Small intestine (tissue), 7 donors: ENCODE data around the gene SREBF1. TPM values are rescaled to one million over a fixed set of nuclear protein-coding genes. Genes with fewer than 3 reads are reported as not detected.

Source experiments
- DNase-seq, 2 donors: peaks; one replicate each; pipeline versions ENCODE4 v3.0.0 to v3.0.0-alpha.2; 2013
- FAIRE-seq: peaks from 2 replicates; lab custom pipeline; 2012; peaks lifted over from hg19 to GRCh38; lab: Jason Lieb, UNC
- H3K27ac ChIP-seq, 3 donors: one replicate each; pipeline ENCODE4 v1.5.1; 2013; ENCODE audit warnings: low read length in 2 of 3, mild to moderate bottlenecking in 2 of 3, control low read depth in 1 of 3, inconsistent platforms in 1 of 3, low read depth in 1 of 3, moderate library complexity in 1 of 3
- H3K27me3 ChIP-seq, 3 donors: one replicate each; pipeline ENCODE4 v1.6.1; 2013; ENCODE audit warnings: low read length in 3 of 3, inconsistent platforms in 1 of 3; ENCODE audit not compliant: control insufficient read depth in 3 of 3, insufficient read depth in 3 of 3
- H3K36me3 ChIP-seq, 3 donors: one replicate each; pipeline ENCODE4 v1.6.1; 2013; ENCODE audit warnings: low read length in 3 of 3, inconsistent platforms in 1 of 3, low read depth in 1 of 3, mild to moderate bottlenecking in 1 of 3, moderate library complexity in 1 of 3; ENCODE audit not compliant: control insufficient read depth in 3 of 3, insufficient read depth in 2 of 3
- H3K4me1 ChIP-seq, 3 donors: one replicate each; pipeline ENCODE4 v1.6.1; 2013; ENCODE audit warnings: low read length in 2 of 3, inconsistent platforms in 1 of 3, low read depth in 1 of 3, mild to moderate bottlenecking in 1 of 3, moderate library complexity in 1 of 3; ENCODE audit not compliant: control insufficient read depth in 3 of 3, insufficient read depth in 2 of 3
- H3K4me3 ChIP-seq, 3 donors: one replicate each; pipeline ENCODE4 v1.5.1; 2013; ENCODE audit warnings: low read length in 3 of 3, control low read depth in 1 of 3, inconsistent platforms in 1 of 3, low read depth in 1 of 3, mild to moderate bottlenecking in 1 of 3, moderate library complexity in 1 of 3
- H3K9me3 ChIP-seq, 2 donors: one replicate each; pipeline ENCODE4 v1.6.1; 2013; ENCODE audit warnings: low read depth in 1 of 2, low read length in 1 of 2; ENCODE audit not compliant: control insufficient read depth in 2 of 2, insufficient read depth in 1 of 2
- WGBS, 3 donors: extraction: QIAGEN DNeasy Blood & Tissue Kit; methylation state at CpG; one replicate each; pipeline ENCODE4 v1.1.7; 2013; 5-methylcytosine and 5-hydroxymethylcytosine counted together
- polyA plus RNA-seq, 4 donors: library from polyadenylated mRNA; stranded (reverse) in 3 of 4; unstranded in 1 of 4; fragments of 200-250 nt in 3 of 4; fragments of 120-200 nt in 1 of 4; gene quantifications; one replicate each; pipeline versions ENCODE4 v1.2.1 to v1.2.3, GENCODE V29; 2013
- donor health status: healthy with polysubstance abuse.
- donor health status: control.
- donor health status: control.
- donor health status: Bipolar disorder and iron deficiency.
- donor health status: healthy.

Gene SREBF1
- polyA plus RNA-seq, 4 donors = 71.6 to 155 (median 105) TPM

DNA sequence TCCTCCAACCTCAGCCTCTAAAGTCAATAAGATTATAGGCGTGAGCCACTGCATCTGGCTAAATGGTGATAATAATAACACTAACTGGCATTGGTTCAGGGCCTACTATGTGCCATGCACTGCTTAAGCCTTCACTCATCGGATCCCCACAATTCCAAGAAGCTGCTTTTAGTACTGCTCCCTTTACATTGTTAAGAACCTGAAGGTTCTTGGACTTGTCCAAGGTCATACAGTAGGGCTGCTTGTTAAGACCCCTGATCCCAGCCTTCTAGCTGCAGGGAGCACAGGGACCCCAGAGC is 6.6 kb downstream of the SREBF1 start:
- no peak overlapping the region for H3K4me3 ChIP-seq
- 89 to 96% (median 91%) methylated on average over 2 of the region's 2 CpGs for WGBS, 3 donors
- no peaks in the 10 kb centered on the region for H3K27me3 ChIP-seq
- H3K36me3 ChIP-seq = peaks cover 0 to 68% (median 2%) of the 10 kb centered on the region in 3 donors
- FAIRE-seq (no peak), DNase-seq (no peak)
- H3K4me1 ChIP-seq = peaks cover 2 to 51% (median 9%) of the 10 kb centered on the region in 3 donors
- peak overlapping the region in 2 of 3 donors; percentile 32 to 77 for H3K27ac ChIP-seq
- H3K9me3 ChIP-seq = no peaks in the 10 kb centered on the region

- FAIRE-seq (no peak), DNase-seq (no peak)
- no peaks in the 10 kb centered on the region for H3K27me3 ChIP-seq
- no peaks in the 10 kb centered on the region for H3K9me3 ChIP-seq
- no peak overlapping the region for H3K27ac ChIP-seq
- H3K36me3 ChIP-seq = peaks cover 0 to 59% (median 0%) of the 10 kb centered on the region in 3 donors
- peaks cover 13 to 59% (median 14%) of the 10 kb centered on the region in 3 donors for H3K4me1 ChIP-seq
- H3K4me3 ChIP-seq = no peak overlapping the region
- WGBS, 3 donors = 56 to 78% (median 67%) methylated on average over 13 of the region's 13 CpGs
Observed at GRCh38 chr17:17827826-17828621, 8.8 kb downstream of the SREBF1 start.

GRCh38 chr17:17826942-17827785 is 9.6 kb downstream of the SREBF1 start:
- no peak for FAIRE-seq
- Histone ChIP-seq H3K9me3 (no peaks in the 10 kb centered on the region), H3K36me3 (peaks cover 0 to 62% (median 0%) of the 10 kb centered on the region in 3 donors), H3K4me1 (peaks cover 13 to 64% (median 14%) of the 10 kb centered on the region in 3 donors), H3K4me3 (no peak overlapping the region), H3K27ac (peak overlapping the region in 2 of 3 donors; percentile 53 to 97), H3K27me3 (no peaks in the 10 kb centered on the region)
- no peak for DNase-seq
- 71 to 90% (median 81%) methylated on average over 15 to 16 of the region's 16 CpGs for WGBS, 3 donors

DNA sequence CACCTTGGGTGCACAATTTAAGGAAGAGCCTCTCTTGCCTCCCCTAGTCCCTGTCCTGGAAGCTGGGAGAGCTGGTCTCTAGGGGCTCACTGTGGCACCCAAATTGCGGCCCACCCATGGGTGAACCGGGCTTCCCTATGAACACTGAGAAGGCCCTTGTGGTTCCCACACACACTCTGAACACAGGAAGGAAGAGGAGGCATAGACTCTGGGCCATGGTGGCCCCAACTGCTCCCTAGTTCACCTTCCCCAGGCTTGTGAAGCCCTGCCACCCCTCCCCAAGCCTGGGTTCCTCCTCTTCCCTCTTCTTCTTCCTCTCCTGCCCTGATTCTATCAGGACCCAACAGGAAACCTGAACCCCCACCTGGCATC is 10.5 kb downstream of the SREBF1 start:
- Histone ChIP-seq H3K9me3 (no peaks in the 10 kb centered on the region), H3K4me1 (peaks cover 13 to 64% (median 14%) of the 10 kb centered on the region in 3 donors), H3K36me3 (peaks cover 0 to 62% (median 0%) of the 10 kb centered on the region in 3 donors), H3K4me3 (no peak overlapping the region), H3K27ac (peak overlapping the region; percentile 53 to 97 (median 77)), H3K27me3 (no peaks in the 10 kb centered on the region)
- FAIRE-seq (no peak), DNase-seq (no peak)
- 76 to 92% (median 80%) methylated on average over 2 of the region's 2 CpGs for WGBS, 3 donors

DNA sequence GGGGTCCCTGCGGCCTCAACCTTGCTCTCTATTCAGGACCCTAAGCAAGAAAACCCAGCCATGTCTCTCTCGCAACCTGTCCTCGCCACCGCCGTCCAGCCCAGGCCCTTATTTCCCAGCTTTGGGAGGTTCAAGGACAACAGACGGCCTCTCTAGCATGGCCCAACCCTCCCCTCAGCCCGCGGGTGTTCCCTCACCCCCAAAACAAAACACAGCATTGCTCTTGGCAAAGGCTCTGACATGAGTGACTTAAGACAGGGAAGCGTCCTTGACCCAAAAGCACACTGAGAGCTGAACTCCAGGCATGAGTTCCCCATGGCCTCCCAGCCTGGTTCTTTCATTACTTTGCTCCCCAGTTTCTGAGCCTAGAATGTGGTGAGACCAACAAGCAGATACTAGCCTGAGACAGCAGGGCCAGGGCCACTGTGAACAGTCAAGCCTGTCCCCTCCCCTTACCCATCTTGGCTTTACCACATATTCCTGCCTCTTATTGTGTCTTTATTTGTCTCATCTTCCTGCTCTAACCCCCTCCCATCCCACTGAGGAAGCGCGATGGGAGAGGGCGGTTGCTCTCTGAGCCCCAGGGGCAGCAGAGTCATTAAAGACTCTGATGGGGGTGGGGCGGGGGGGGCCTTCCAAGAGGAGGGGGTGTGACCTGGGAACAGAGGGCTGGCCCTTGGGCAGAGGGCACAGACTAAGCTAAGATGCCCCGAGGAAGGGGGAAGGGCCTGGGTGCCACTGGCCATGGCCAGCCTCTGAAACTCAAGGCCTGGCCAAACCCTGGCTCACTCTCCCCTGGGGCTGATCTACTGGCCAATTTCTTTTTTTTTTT is 11.8 kb downstream of the SREBF1 start:
- Histone ChIP-seq H3K4me1 (peaks cover 7 to 60% (median 14%) of the 10 kb centered on the region in 3 donors), H3K4me3 (no peak overlapping the region), H3K36me3 (peaks cover 0 to 64% (median 2%) of the 10 kb centered on the region in 3 donors), H3K27me3 (no peaks in the 10 kb centered on the region), H3K9me3 (no peaks in the 10 kb centered on the region), H3K27ac (peak overlapping the region; percentile 97 to 98 (median 97))
- DNase-seq = peak in 1 of 2 donors; percentile 47
- WGBS, 3 donors = 43 to 50% (median 49%) methylated on average over 14 of the region's 14 CpGs
- FAIRE-seq = no peak

DNA sequence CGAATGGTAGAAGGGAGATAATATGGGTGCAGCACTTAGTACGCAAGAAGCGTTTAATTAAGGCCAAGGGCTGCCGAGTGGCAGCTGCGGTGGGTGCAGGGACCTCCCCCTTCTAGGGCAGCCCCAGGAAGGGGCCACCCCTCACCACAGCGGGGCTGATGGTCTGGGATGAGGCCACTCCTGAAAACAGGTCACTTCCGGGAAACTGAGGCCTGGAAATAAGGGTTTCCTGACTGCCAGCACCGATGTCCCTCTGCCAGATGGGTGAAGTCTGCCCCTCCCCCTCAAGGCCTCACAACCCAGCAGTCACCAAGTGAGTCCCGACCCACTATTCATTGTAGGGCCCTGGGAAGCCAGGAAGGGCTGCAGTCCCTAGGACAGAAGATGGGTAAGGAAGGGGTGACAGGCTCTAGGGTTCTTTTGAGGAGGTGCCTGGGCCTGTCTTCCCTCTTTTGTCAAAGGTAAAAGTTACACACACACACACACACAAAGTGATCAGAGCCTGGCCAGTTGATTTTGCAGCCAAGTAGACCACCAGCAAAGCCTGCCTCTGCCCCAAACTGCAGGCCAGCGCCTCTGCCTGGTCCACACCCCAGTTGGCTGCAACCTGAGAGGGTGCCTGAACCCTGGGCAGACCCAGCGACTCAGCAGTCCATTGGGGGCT is 12.5 kb downstream of the SREBF1 start:
- Histone ChIP-seq H3K9me3 (no peaks in the 10 kb centered on the region), H3K4me3 (peak overlapping the region in 2 of 3 donors; percentile 22 to 41), H3K4me1 (peaks cover 10 to 65% (median 17%) of the 10 kb centered on the region in 3 donors), H3K27me3 (no peaks in the 10 kb centered on the region), H3K36me3 (peaks cover 0 to 66% (median 5%) of the 10 kb centered on the region in 3 donors), H3K27ac (peak overlapping the region; percentile 97 to 98 (median 97))
- 14 to 19% (median 19%) methylated on average over 11 of the region's 11 CpGs for WGBS, 3 donors
- no peak for DNase-seq
- no peak for FAIRE-seq

DNA sequence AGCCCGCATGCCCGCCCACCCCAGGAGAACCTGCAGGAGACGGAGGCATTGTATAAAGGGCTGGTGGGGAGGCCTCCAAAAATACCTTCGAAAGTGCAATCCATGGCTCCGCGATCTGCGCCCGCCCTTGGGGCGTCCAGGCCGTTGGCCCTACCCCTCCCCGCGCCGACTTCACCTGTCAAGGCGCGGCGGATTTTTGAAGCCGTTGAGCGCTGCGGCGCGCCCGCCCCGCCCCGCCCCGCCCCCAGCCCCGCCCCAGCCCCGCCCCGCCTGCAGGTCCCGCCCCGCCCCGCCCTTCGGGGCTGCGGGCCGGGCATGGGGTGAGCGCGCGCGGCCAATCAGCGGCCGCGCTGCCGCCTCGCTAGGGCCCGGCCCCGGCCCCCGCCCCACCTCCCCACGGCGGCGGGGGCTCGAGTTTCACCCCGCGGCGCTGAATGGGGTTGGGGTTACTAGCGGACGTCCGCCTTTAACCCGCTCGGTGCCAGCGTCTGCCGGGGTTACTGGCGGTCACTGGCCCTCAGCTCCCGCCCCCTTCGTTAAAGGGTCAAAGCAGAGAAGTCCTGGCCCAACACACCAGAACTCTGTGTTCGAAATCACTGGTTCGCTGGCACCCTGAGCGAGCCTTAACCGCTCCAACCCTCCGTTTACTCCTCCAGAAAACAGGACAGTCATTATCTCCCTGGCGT is 13.2 kb downstream of the SREBF1 start:
- Histone ChIP-seq H3K27me3 (no peaks in the 10 kb centered on the region), H3K36me3 (peaks cover 4 to 69% (median 9%) of the 10 kb centered on the region in 3 donors), H3K4me1 (peaks cover 10 to 70% (median 17%) of the 10 kb centered on the region in 3 donors), H3K9me3 (no peaks in the 10 kb centered on the region), H3K27ac (peak overlapping the region; percentile 97 to 98 (median 97)), H3K4me3 (peak overlapping the region; percentile 36 to 69 (median 48))
- DNase-seq (peak; percentile 91 to 93), FAIRE-seq (no peak)
- 1 to 2% (median 2%) methylated on average over 41 to 69 of the region's 69 CpGs for WGBS, 3 donors
